Sigmoid colon (tissue), 7 donors: ENCODE data around the gene NSG2. TPM values are rescaled to one million over a fixed set of nuclear protein-coding genes. Genes with fewer than 3 reads are reported as not detected.

Source experiments
- DNase-seq: peaks from one replicate; pipeline ENCODE4 v3.0.0-alpha.2; 2019
- H3K27ac ChIP-seq, 4 donors: fragments of 200-600 bp; sonication (generic); one replicate each; pipeline ENCODE4 v1.5.1; 2016 to 2019; ENCODE audit warnings: mild to moderate bottlenecking in 1 of 4
- H3K27me3 ChIP-seq, 3 donors: fragments of 200-600 bp; sonication (generic); one replicate each; pipeline ENCODE4 v1.5.1; 2019; ENCODE audit warnings: mild to moderate bottlenecking in 1 of 3
- H3K36me3 ChIP-seq, 4 donors: fragments of 200-600 bp; sonication (generic); one replicate each; pipeline ENCODE4 v1.5.1; 2016 to 2019
- H3K4me1 ChIP-seq, 4 donors: fragments of 200-600 bp; sonication (generic); one replicate each; pipeline ENCODE4 v1.5.1; 2017 to 2019
- H3K4me3 ChIP-seq, 4 donors: fragments of 200-600 bp; sonication (generic); one replicate each; pipeline ENCODE4 v1.5.1; 2017 to 2019; ENCODE audit warnings: mild to moderate bottlenecking in 2 of 4, moderate library complexity in 1 of 4
- H3K9me3 ChIP-seq, 4 donors: fragments of 200-600 bp in 3 of 4; sonication (generic) in 3 of 4; one replicate each; pipeline versions ENCODE4 v1.5.1 to v1.6.1; 2013 to 2019
- CTCF ChIP-seq, 4 experiments: fragments of 450-650 bp in 3 of 4; fragments of 200-600 bp in 1 of 4; IDR thresholded peaks; one replicate each; pipeline ENCODE4 v1.5.1; 2016 to 2019; ENCODE audit warnings: antibody characterized with exemption in 4 of 4, mild to moderate bottlenecking in 3 of 4, moderate library complexity in 2 of 4
- EP300 ChIP-seq, 4 donors: sonication (generic); formaldehyde crosslinking; IDR thresholded peaks; one replicate each; pipeline ENCODE4 v1.6.1; 2017; ENCODE audit warnings: antibody characterized with exemption in 4 of 4
- POLR2A ChIP-seq, 2 donors: fragments of 450-650 bp; IDR thresholded peaks; one replicate each; pipeline ENCODE4 v1.6.1; 2016; ENCODE audit warnings: antibody characterized with exemption in 2 of 2, mild to moderate bottlenecking in 2 of 2, moderate library complexity in 2 of 2
- POLR2AphosphoS5 ChIP-seq, 4 donors: sonication (generic); formaldehyde crosslinking; IDR thresholded peaks; one replicate each; pipeline ENCODE4 v1.6.1; 2017; ENCODE audit warnings: antibody characterized with exemption in 4 of 4
- WGBS, 2 donors: extraction: QIAGEN DNeasy Blood & Tissue Kit; methylation state at CpG; one replicate each; pipeline ENCODE4 v1.1.7; 2013; 5-methylcytosine and 5-hydroxymethylcytosine counted together
- intact Hi-C: fragments of 100-400 bp; cut with DNase I; formaldehyde crosslinking; loops from one replicate; pipeline ENCODE4 v1.15.1; 2023
- polyA plus RNA-seq, 3 donors: library from polyadenylated mRNA; stranded (reverse); fragments of 200-250 nt; gene quantifications; one replicate each; pipeline ENCODE4 v1.2.3, GENCODE V29; 2013
- total RNA-seq, 4 donors: library from RNA; depleted of rRNA; stranded (reverse); fragments of >200 nt; gene quantifications; one replicate each; pipeline ENCODE4 v1.1.0, GENCODE V29; 2016
- donor health status: healthy with polysubstance abuse.
- donor health status: Bipolar disorder and iron deficiency.
- donor health status: healthy.

Gene NSG2
- total RNA-seq: 1 to 10 TPM; 4.7 to 10.0 (median 6.5) TPM
- polyA plus RNA-seq: 1 to 10 TPM in 1 of 3 donors, not detected in 2; 4.9 TPM

- H3K4me3 ChIP-seq: no peak within 1 kb of the TSS
- H3K9me3 ChIP-seq: no peaks in the 10 kb centered on the region
- WGBS, 2 donors: 3 to 5% methylated on average over 17 of the region's 17 CpGs
- no peak within 1 kb of the TSS for H3K27ac ChIP-seq
- intact Hi-C loops: no loop called here
- no peaks in the 10 kb centered on the region for H3K4me1 ChIP-seq
- H3K36me3 ChIP-seq: no peaks in the 10 kb centered on the region
- no peak for DNase-seq
- peaks cover 0 to 7% (median 0%) of the 10 kb centered on the region in 3 donors for H3K27me3 ChIP-seq
- TF ChIP-seq POLR2A (IDR thresholded peaks at IDR 0.05) (no peak), EP300 (IDR thresholded peaks at IDR 0.05) (no peak), CTCF (IDR thresholded peaks at IDR 0.05) (peak in 2 of 4 experiments; percentile 16 to 32)
These were observed at the start of gene NSG2 for GRCh38 chr5:174045470-174046025. NSG2 (plus strand) TSS chr5:174045706; CDS start chr5:174046756, 1,050 bp downstream.

GRCh38 chr5:173997331-173997730, 48.2 kb upstream of the NSG2 start:
- Histone ChIP-seq H3K9me3 (no peaks in the 10 kb centered on the region), H3K4me3 (no peak overlapping the region), H3K27ac (no peak overlapping the region), H3K36me3 (no peaks in the 10 kb centered on the region), H3K27me3 (no peaks in the 10 kb centered on the region), H3K4me1 (no peaks in the 10 kb centered on the region)
- no peak for DNase-seq
- WGBS, 2 donors: 71 to 80% methylated on average over 4 of the region's 4 CpGs
- intact Hi-C loops: no loop called here
- TF ChIP-seq POLR2A (IDR thresholded peaks at IDR 0.05) (no peak), CTCF (IDR thresholded peaks at IDR 0.05) (no peak), POLR2AphosphoS5 (IDR thresholded peaks at IDR 0.05) (no peak), EP300 (IDR thresholded peaks at IDR 0.05) (no peak)

- no peaks in the 10 kb centered on the region for H3K4me1 ChIP-seq
- whole genome bisulfite sequencing, 2 donors: 66 to 67% methylated on average over 4 of the region's 4 CpGs
- DNase-seq: no peak
- TF ChIP-seq POLR2AphosphoS5 (IDR thresholded peaks at IDR 0.05) (no peak), CTCF (IDR thresholded peaks at IDR 0.05) (no peak), POLR2A (IDR thresholded peaks at IDR 0.05) (no peak), EP300 (IDR thresholded peaks at IDR 0.05) (no peak)
- no peak overlapping the region for H3K4me3 ChIP-seq
- no peak overlapping the region for H3K27ac ChIP-seq
- intact Hi-C loops: no loop called here
- no peaks in the 10 kb centered on the region for H3K36me3 ChIP-seq
- H3K9me3 ChIP-seq: no peaks in the 10 kb centered on the region
- H3K27me3 ChIP-seq: no peaks in the 10 kb centered on the region
These were observed 47.0 kb upstream of the NSG2 start for GRCh38 chr5:173998531-173998930.

GRCh38 chr5:174000076-174000475, 45.4 kb upstream of the NSG2 start:
- Histone ChIP-seq H3K27me3 (no peaks in the 10 kb centered on the region), H3K36me3 (no peaks in the 10 kb centered on the region), H3K27ac (no peak overlapping the region), H3K4me1 (no peaks in the 10 kb centered on the region), H3K9me3 (no peaks in the 10 kb centered on the region), H3K4me3 (no peak overlapping the region)
- intact Hi-C loops: no loop called here
- no peak for TF ChIP-seq POLR2A (IDR thresholded peaks at IDR 0.05)
- no peak for TF ChIP-seq EP300 (IDR thresholded peaks at IDR 0.05)
- TF ChIP-seq POLR2AphosphoS5 (IDR thresholded peaks at IDR 0.05): no peak
- TF ChIP-seq CTCF (IDR thresholded peaks at IDR 0.05): no peak
- 77 to 84% methylated on average over 4 of the region's 4 CpGs for WGBS, 2 donors
- DNase-seq: no peak

- intact Hi-C loops: no loop called here
These were observed 41.7 kb upstream of the NSG2 start for GRCh38 chr5:174003795-174004194.

More at GRCh38 chr5:174003795-174004194, 41.7 kb upstream of the NSG2 start:
- no peak for DNase-seq
- no peak overlapping the region for H3K4me3 ChIP-seq
- no peak overlapping the region for H3K27ac ChIP-seq
- TF ChIP-seq CTCF (IDR thresholded peaks at IDR 0.05) (no peak), POLR2AphosphoS5 (IDR thresholded peaks at IDR 0.05) (no peak), EP300 (IDR thresholded peaks at IDR 0.05) (no peak), POLR2A (IDR thresholded peaks at IDR 0.05) (no peak)
- no peaks in the 10 kb centered on the region for H3K9me3 ChIP-seq
- H3K36me3 ChIP-seq: no peaks in the 10 kb centered on the region
- H3K4me1 ChIP-seq: no peaks in the 10 kb centered on the region
- no peaks in the 10 kb centered on the region for H3K27me3 ChIP-seq
